HEK293 (cell line): ENCODE data around the gene ADCY1.

Experiments used
- CTCF ChIA-PET: fragments of 350-600 bp; formaldehyde crosslinking; extraction: SDS; loops from one replicate; lab custom pipeline; 2021; ENCODE audit warnings: antibody characterized with exemption; lab: Yijun Ruan, JAX
- POLR2A ChIA-PET: fragments of 300-600 bp; formaldehyde crosslinking; extraction: SDS; loops from one replicate; lab custom pipeline; 2020; ENCODE audit warnings: antibody characterized with exemption, inconsistent platforms; lab: Yijun Ruan, JAX
- H3K27ac ChIP-seq: fragments of 200-500 bp; sonication (Bioruptor generic); 2 replicates; pipeline ENCODE4 v1.5.1; 2014; ENCODE audit warnings: low read depth, low read length, control low read depth, inconsistent platforms; ENCODE audit errors: extremely low read depth
- H3K36me3 ChIP-seq, 2 experiments: fragments of 200-500 bp in 1 of 2; sonication (Bioruptor generic) in 1 of 2; 1 replicate in 1 of 2; 2 replicates in 1 of 2; pipeline ENCODE4 v1.5.1; 2014 to 2017; ENCODE audit warnings: inconsistent platforms in 2 of 2, low read length in 2 of 2; ENCODE audit not compliant: control insufficient read depth in 2 of 2, insufficient read depth in 1 of 2
- H3K4me1 ChIP-seq: fragments of 200-500 bp; sonication (Bioruptor generic); 2 replicates; pipeline ENCODE4 v1.5.1; 2014; ENCODE audit warnings: mild to moderate bottlenecking, low read length, inconsistent platforms; ENCODE audit not compliant: control insufficient read depth, insufficient read depth
- H3K4me3 ChIP-seq: 2 replicates; pipeline ENCODE4 v1.5.1; 2011; ENCODE audit warnings: low read depth, mild to moderate bottlenecking, control low read depth, low read length, moderate library complexity
- H3K9me3 ChIP-seq: fragments of 200-500 bp; sonication (Bioruptor generic); 2 replicates; pipeline ENCODE4 v1.5.1; 2014; ENCODE audit warnings: low read depth, low read length, inconsistent platforms; ENCODE audit not compliant: control insufficient read depth, insufficient read depth
- GLIS2 ChIP-seq: fragments of 450-650 bp; formaldehyde crosslinking; IDR thresholded peaks from 2 replicates; pipeline ENCODE4 v1.5.1; 2016; ENCODE audit warnings: missing biosample characterization, missing genetic modification characterization
- HOXC10 ChIP-seq: sonication (generic); formaldehyde crosslinking; IDR thresholded peaks from 2 replicates; pipeline ENCODE4 v1.8.1; 2023; ENCODE audit warnings: mild to moderate bottlenecking, missing genetic modification reagents
- MYNN ChIP-seq: fragments of 450-650 bp; formaldehyde crosslinking; IDR thresholded peaks from 2 replicates; pipeline ENCODE4 v1.5.1; 2016; ENCODE audit warnings: missing biosample characterization, missing genetic modification characterization, borderline replicate concordance
- YY1 ChIP-seq: fragments of 450-650 bp; formaldehyde crosslinking; IDR thresholded peaks from 2 replicates; pipeline ENCODE4 v1.5.1; 2018; ENCODE audit warnings: missing biosample characterization, missing genetic modification characterization
- ZBTB1 ChIP-seq: fragments of 450-650 bp; formaldehyde crosslinking; IDR thresholded peaks from 2 replicates; pipeline ENCODE4 v1.5.1; 2016; ENCODE audit warnings: missing biosample characterization, missing genetic modification characterization
- ZBTB10 ChIP-seq: fragments of 450-650 bp; formaldehyde crosslinking; IDR thresholded peaks from 2 replicates; pipeline ENCODE4 v1.5.1; 2016; ENCODE audit warnings: missing biosample characterization, missing genetic modification characterization
- ZBTB20 ChIP-seq: fragments of 450-650 bp; formaldehyde crosslinking; IDR thresholded peaks from 2 replicates; pipeline ENCODE4 v1.5.1; 2016; ENCODE audit warnings: missing biosample characterization, missing genetic modification characterization
- ZBTB26 ChIP-seq: fragments of 450-650 bp; formaldehyde crosslinking; optimal IDR thresholded peaks from 2 replicates; pipeline ENCODE3; 2016; ENCODE audit warnings: missing biosample characterization, mild to moderate bottlenecking, missing genetic modification characterization
- ZBTB8A ChIP-seq: fragments of 450-650 bp; formaldehyde crosslinking; IDR thresholded peaks from 2 replicates; pipeline ENCODE4 v1.5.1; 2016; ENCODE audit warnings: missing biosample characterization, missing genetic modification characterization
- ZFP41 ChIP-seq: fragments of 450-650 bp; formaldehyde crosslinking; IDR thresholded peaks from 2 replicates; pipeline ENCODE4 v1.5.1; 2016; ENCODE audit warnings: missing biosample characterization, missing genetic modification characterization, borderline replicate concordance
- ZIC2 ChIP-seq: fragments of 450-650 bp; formaldehyde crosslinking; IDR thresholded peaks from 2 replicates; pipeline ENCODE4 v1.5.1; 2016; ENCODE audit warnings: missing biosample characterization, missing genetic modification characterization
- ZNF114 ChIP-seq: fragments of 450-650 bp; formaldehyde crosslinking; IDR thresholded peaks from 2 replicates; pipeline ENCODE4 v1.5.0; 2017; ENCODE audit warnings: missing biosample characterization, missing genetic modification characterization
- ZNF18 ChIP-seq: fragments of 450-650 bp; formaldehyde crosslinking; IDR thresholded peaks from 2 replicates; pipeline ENCODE4 v1.5.1; 2016; ENCODE audit warnings: missing biosample characterization, missing genetic modification characterization
- ZNF354C ChIP-seq: fragments of 450-650 bp; formaldehyde crosslinking; IDR thresholded peaks from 2 replicates; pipeline ENCODE4 v1.5.1; 2016; ENCODE audit warnings: missing biosample characterization, missing genetic modification characterization, low read depth, borderline replicate concordance
- ZNF391 ChIP-seq: fragments of 450-650 bp; formaldehyde crosslinking; IDR thresholded peaks from 2 replicates; pipeline ENCODE4 v1.5.1; 2016; ENCODE audit warnings: low read depth, missing biosample characterization, missing genetic modification characterization, borderline replicate concordance
- ZNF426 ChIP-seq: fragments of 450-650 bp; formaldehyde crosslinking; IDR thresholded peaks from 2 replicates; pipeline ENCODE4 v1.5.1; 2017; ENCODE audit warnings: missing biosample characterization, missing genetic modification characterization, mild to moderate bottlenecking, inconsistent platforms, moderate library complexity
- ZNF521 ChIP-seq: fragments of 450-650 bp; formaldehyde crosslinking; IDR thresholded peaks from 2 replicates; pipeline ENCODE4 v1.5.1; 2017; ENCODE audit warnings: missing biosample characterization, mild to moderate bottlenecking, missing genetic modification characterization
- ZNF529 ChIP-seq: fragments of 450-650 bp; formaldehyde crosslinking; IDR thresholded peaks from 2 replicates; pipeline ENCODE4 v1.5.1; 2017; ENCODE audit warnings: missing genetic modification characterization, missing biosample characterization; ENCODE audit not compliant: insufficient replicate concordance
- ZNF629 ChIP-seq: fragments of 450-650 bp; formaldehyde crosslinking; IDR thresholded peaks from 2 replicates; pipeline ENCODE4 v1.5.1; 2017; ENCODE audit warnings: missing biosample characterization, missing genetic modification characterization
- ZNF777 ChIP-seq: fragments of 450-650 bp; formaldehyde crosslinking; IDR thresholded peaks from 2 replicates; pipeline ENCODE4 v1.5.1; 2017; ENCODE audit warnings: missing biosample characterization, missing genetic modification characterization, borderline replicate concordance
- ZNF791 ChIP-seq: fragments of 450-650 bp; formaldehyde crosslinking; IDR thresholded peaks from 2 replicates; pipeline ENCODE4 v1.5.1; 2016; ENCODE audit warnings: missing biosample characterization, missing genetic modification characterization
- ZNF837 ChIP-seq: fragments of 450-650 bp; formaldehyde crosslinking; IDR thresholded peaks from 2 replicates; pipeline ENCODE4 v1.5.1; 2016; ENCODE audit warnings: missing biosample characterization, missing genetic modification characterization
- ZNF843 ChIP-seq: fragments of 450-650 bp; formaldehyde crosslinking; IDR thresholded peaks from 2 replicates; pipeline ENCODE4 v1.5.1; 2016; ENCODE audit warnings: missing biosample characterization, missing genetic modification characterization
- ZSCAN5A ChIP-seq: fragments of 450-650 bp; formaldehyde crosslinking; IDR thresholded peaks from 2 replicates; pipeline ENCODE4 v1.5.1; 2016; ENCODE audit warnings: missing biosample characterization, missing genetic modification characterization
- TF ChIP-seq, protein P1 (sequence below): fragments of 450-650 bp; formaldehyde crosslinking; IDR thresholded peaks from 2 replicates; pipeline ENCODE4 v1.5.1; 2017; ENCODE audit warnings: missing biosample characterization, missing genetic modification characterization
- TF ChIP-seq, protein P2 (sequence below): fragments of 450-650 bp; formaldehyde crosslinking; IDR thresholded peaks from 2 replicates; pipeline ENCODE4 v1.5.1; 2016; ENCODE audit warnings: missing biosample characterization, missing genetic modification characterization

ADCY1 gene

DNA sequence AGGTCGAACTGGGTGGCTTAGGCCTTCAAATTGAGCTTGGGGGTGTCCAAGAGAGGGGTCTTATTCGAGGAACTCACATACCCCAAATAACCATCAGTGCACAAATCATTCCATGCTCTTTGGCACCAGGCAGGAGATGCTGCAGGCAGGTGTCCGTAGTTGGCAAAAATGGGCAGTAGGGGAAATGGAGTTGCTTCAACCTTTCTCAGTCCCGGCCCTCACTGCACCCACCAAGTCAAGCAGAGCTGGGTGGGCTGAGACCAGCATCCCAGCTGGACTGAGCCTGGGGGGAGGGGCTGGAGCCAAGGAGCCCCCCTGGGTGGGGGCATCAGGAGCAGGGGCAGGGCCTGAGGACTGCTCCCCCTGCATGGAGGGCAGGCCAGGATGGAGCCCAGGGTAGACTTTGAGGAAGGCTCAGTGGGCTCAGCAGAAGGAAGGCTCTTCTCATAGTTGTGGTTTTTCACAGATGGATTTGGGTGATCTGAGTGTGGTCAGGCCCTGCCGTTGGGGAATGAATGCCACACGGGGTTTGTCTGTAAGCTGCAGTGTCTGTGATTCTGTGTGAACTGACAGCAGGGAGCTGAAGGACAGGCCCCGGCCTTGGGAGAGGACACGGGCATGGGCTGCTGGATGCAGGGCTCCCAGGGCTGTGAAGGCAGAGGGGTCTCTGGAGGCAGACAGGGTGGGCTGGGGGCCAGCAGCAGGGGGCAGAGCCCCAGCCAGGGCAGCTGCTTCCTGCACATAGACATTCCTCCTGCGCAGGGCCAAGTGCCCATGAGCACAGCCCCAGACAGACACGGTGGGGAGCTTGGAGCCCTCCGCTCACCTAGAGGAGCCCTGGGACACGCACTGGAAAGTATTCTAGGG lies 144.5 kb downstream of the ADCY1 start:
- no peak overlapping the region for H3K27ac ChIP-seq
- H3K9me3 ChIP-seq = no peaks in the 10 kb centered on the region
- POLR2A ChIA-PET = no interaction called here
- CTCF ChIA-PET = no interaction called here
- peaks cover 0 to 5% of the 10 kb centered on the region in 2 experiments; a peak in 2 of 3 replicates for H3K36me3 ChIP-seq
- H3K4me1 ChIP-seq = no peaks in the 10 kb centered on the region
- no peak overlapping the region for H3K4me3 ChIP-seq
- TF ChIP-seq ZNF629 (no peak), ZBTB26 (no peak), MYNN (no peak), ZNF354C (no peak), ZFP41 (no peak), GLIS2 (tag by site-specific recombination) (0 out of 2 replicates have a peak, but pooled peaks have one; percentile 15), ZBTB20 (tag by site-specific recombination) (no peak), ZNF529 (tag by site-specific recombination) (no peak)

DNA sequence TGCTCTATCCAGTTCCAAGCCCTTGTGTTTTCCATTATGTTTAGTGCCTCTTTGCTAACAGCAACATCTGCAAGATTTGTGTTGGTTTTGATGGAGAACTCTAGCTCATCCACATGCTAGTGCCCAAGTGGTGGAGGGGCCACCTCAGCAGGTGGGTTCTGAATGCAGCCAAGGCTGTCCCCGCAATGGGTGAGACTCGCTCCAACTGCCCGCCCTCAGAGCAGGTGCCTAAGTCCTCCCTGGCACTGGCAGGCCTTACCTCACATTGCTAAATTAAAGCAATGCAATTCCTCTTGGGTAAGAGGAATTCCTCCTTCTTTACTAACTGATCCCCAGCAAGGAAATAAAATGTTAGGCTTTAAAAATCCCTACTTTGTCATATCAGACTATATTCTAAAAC lies 146.8 kb downstream of the ADCY1 start:
- Histone ChIP-seq H3K9me3 (no peaks in the 10 kb centered on the region), H3K4me3 (no peak overlapping the region), H3K27ac (no peak overlapping the region), H3K4me1 (no peaks in the 10 kb centered on the region), H3K36me3 (peaks cover 9 to 11% of the 10 kb centered on the region in 2 experiments)
- POLR2A ChIA-PET = no interaction called here
- CTCF ChIA-PET = no interaction called here
- TF ChIP-seq ZBTB10 (tag by site-specific recombination) (no peak), ZBTB8A (no peak), YY1 (tag by site-specific recombination) (no peak), ZNF837 (no peak), ZNF391 (tag by site-specific recombination) (no peak), ZNF629 (no peak), ZBTB1 (tag by site-specific recombination) (no peak), HOXC10 (no peak), ZNF777 (no peak), ZIC2 (no peak), ZNF114 (no peak), ZNF843 (no peak), ZSCAN5A (tag by site-specific recombination) (no peak), ZNF18 (tag by site-specific recombination) (no peak), ZNF521 (no peak), ZNF426 (tag by site-specific recombination) (no peak), ZNF791 (tag by site-specific recombination) (no peak)
- TF ChIP-seq, protein P1, sequence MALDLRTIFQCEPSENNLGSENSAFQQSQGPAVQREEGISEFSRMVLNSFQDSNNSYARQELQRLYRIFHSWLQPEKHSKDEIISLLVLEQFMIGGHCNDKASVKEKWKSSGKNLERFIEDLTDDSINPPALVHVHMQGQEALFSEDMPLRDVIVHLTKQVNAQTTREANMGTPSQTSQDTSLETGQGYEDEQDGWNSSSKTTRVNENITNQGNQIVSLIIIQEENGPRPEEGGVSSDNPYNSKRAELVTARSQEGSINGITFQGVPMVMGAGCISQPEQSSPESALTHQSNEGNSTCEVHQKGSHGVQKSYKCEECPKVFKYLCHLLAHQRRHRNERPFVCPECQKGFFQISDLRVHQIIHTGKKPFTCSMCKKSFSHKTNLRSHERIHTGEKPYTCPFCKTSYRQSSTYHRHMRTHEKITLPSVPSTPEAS (tag by site-specific recombination) = no peak
- TF ChIP-seq, protein P2, sequence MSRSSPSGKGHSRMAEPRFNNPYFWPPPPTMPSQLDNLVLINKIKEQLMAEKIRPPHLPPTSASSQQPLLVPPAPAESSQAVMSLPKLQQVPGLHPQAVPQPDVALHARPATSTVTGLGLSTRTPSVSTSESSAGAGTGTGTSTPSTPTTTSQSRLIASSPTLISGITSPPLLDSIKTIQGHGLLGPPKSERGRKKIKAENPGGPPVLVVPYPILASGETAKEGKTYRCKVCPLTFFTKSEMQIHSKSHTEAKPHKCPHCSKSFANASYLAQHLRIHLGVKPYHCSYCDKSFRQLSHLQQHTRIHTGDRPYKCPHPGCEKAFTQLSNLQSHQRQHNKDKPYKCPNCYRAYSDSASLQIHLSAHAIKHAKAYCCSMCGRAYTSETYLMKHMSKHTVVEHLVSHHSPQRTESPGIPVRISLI (tag by site-specific recombination) = no peak
